A673 (cell line): ENCODE data around the gene PRKAG2. TPM values are rescaled to one million over a fixed set of nuclear protein-coding genes. Genes with fewer than 3 reads are reported as not detected.

Experiments used
- BruUV-seq: library from RNA; stranded (reverse); fragments of 400-500 nt; replicated peaks from 2 replicates; lab custom pipeline; 2021; lab: Mats Ljungman, UMichigan
- CTCF ChIA-PET: fragments of 300-600 bp; sonication (Branson Sonifier 250); formaldehyde crosslinking; loops from one replicate; lab custom pipeline; 2022; ENCODE audit warnings: antibody characterized with exemption; lab: Charles Lee
- POLR2A ChIA-PET: fragments of 300-600 bp; sonication (Branson Sonifier 250); formaldehyde crosslinking; loops from one replicate; lab custom pipeline; 2022; ENCODE audit warnings: antibody characterized with exemption; ENCODE audit not compliant: low non-redundant PET; lab: Charles Lee
- DNase-seq: peaks from one replicate; pipeline ENCODE4 v3.0.0-alpha.2; 2015; ENCODE audit warnings: low spot score
- H3K27ac ChIP-seq: fragments of 200-600 bp; sonication (generic); 2 replicates; pipeline ENCODE4 v1.5.1; 2016; ENCODE audit warnings: mixed run types, low read depth, mild to moderate bottlenecking, mixed read lengths, antibody characterized with exemption, low read length; ENCODE audit not compliant: poor library complexity, severe bottlenecking
- H3K27me3 ChIP-seq: fragments of 200-600 bp; sonication (generic); replicated peaks from 2 replicates; pipeline ENCODE4 v1.6.1; 2017; ENCODE audit warnings: mixed run types, low read depth, mild to moderate bottlenecking, mixed read lengths, antibody characterized with exemption, low read length; ENCODE audit not compliant: insufficient read depth, poor library complexity
- H3K36me3 ChIP-seq: fragments of 200-600 bp; sonication (generic); 2 replicates; pipeline ENCODE4 v1.6.1; 2016; ENCODE audit warnings: mixed run types, mild to moderate bottlenecking, mixed read lengths, antibody characterized with exemption, low read length; ENCODE audit not compliant: insufficient read depth, poor library complexity, severe bottlenecking
- H3K4me1 ChIP-seq: fragments of 200-600 bp; sonication (generic); 2 replicates; pipeline ENCODE4 v1.6.1; 2017; ENCODE audit warnings: mixed run types, mild to moderate bottlenecking, mixed read lengths, antibody characterized with exemption, low read length; ENCODE audit not compliant: insufficient read depth, poor library complexity, severe bottlenecking
- H3K4me3 ChIP-seq: fragments of 200-600 bp; sonication (generic); 2 replicates; pipeline ENCODE4 v1.5.1; 2016; ENCODE audit warnings: low read depth, mixed run types, mild to moderate bottlenecking, mixed read lengths, low read length; ENCODE audit not compliant: poor library complexity, severe bottlenecking
- H3K9me3 ChIP-seq: fragments of 200-600 bp; sonication (generic); 2 replicates; pipeline ENCODE4 v1.6.1; 2016; ENCODE audit warnings: mixed run types, low read depth, mild to moderate bottlenecking, mixed read lengths, antibody characterized with exemption, low read length; ENCODE audit not compliant: poor library complexity, severe bottlenecking
- EZH2 ChIP-seq: fragments of 200-600 bp; sonication (generic); IDR thresholded peaks from 2 replicates; pipeline ENCODE4 v1.6.1; 2017; ENCODE audit warnings: borderline replicate concordance, low read depth, mild to moderate bottlenecking, mixed read lengths, antibody characterized with exemption, low read length; ENCODE audit not compliant: poor library complexity, severe bottlenecking
- intact Hi-C: fragments of 100-400 bp; cut with micrococcal nuclease; formaldehyde crosslinking; loops from one replicate; pipeline ENCODE4 v1.10.0; 2022; ENCODE audit not compliant: unreplicated experiment
- total RNA-seq: library from RNA; stranded (reverse); gene quantifications from 2 replicates; pipeline ENCODE4 v1.2.3, GENCODE V29; 2021
- TF ChIP-seq, protein P1 (sequence below): fragments of 300-800, 200-600 bp; sonication (generic); conservative IDR thresholded peaks from 2 replicates; pipeline ENCODE4 v1.5.1; 2017; ENCODE audit warnings: low read depth, mild to moderate bottlenecking, antibody characterized with exemption, low read length, moderate library complexity, mixed read lengths

PRKAG2 gene
- total RNA-seq, 1 experiment from 2014 or later: 11.6 TPM

DNA sequence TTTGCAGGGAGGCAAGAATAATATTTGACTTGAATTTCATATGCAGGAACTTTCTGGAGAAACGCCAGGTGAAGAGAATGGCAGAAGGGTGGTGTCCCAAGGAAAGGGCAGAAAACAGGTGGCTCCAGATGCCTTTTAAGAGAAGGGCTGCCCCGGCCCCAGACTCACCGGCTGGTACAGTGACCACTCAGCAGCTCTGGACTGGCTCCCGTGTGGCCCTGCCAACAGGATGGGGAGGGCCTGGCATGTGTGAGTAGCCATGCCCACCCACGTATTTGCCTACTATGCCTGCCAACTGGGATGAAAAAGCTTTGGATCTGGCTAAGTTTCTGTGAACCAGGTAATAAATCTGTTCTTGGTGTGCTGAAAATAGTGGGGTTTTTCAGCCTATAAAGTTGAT is 159.5 kb downstream of the PRKAG2 start:
- Histone ChIP-seq H3K27me3 (no peaks in the 10 kb centered on the region), H3K4me1 (no peaks in the 10 kb centered on the region), H3K27ac (no peak overlapping the region), H3K9me3 (no peaks in the 10 kb centered on the region), H3K4me3 (no peak overlapping the region), H3K36me3 (no peaks in the 10 kb centered on the region)
- TF ChIP-seq, protein P1, sequence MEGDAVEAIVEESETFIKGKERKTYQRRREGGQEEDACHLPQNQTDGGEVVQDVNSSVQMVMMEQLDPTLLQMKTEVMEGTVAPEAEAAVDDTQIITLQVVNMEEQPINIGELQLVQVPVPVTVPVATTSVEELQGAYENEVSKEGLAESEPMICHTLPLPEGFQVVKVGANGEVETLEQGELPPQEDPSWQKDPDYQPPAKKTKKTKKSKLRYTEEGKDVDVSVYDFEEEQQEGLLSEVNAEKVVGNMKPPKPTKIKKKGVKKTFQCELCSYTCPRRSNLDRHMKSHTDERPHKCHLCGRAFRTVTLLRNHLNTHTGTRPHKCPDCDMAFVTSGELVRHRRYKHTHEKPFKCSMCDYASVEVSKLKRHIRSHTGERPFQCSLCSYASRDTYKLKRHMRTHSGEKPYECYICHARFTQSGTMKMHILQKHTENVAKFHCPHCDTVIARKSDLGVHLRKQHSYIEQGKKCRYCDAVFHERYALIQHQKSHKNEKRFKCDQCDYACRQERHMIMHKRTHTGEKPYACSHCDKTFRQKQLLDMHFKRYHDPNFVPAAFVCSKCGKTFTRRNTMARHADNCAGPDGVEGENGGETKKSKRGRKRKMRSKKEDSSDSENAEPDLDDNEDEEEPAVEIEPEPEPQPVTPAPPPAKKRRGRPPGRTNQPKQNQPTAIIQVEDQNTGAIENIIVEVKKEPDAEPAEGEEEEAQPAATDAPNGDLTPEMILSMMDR: no peak
- no peak for TF ChIP-seq EZH2
- DNase-seq: no peak
- BruUV-seq: no TSS peak
- intact Hi-C loops: no loop called here
- ChIA-PET CTCF (no interaction called here), POLR2A (no interaction called here)

DNA sequence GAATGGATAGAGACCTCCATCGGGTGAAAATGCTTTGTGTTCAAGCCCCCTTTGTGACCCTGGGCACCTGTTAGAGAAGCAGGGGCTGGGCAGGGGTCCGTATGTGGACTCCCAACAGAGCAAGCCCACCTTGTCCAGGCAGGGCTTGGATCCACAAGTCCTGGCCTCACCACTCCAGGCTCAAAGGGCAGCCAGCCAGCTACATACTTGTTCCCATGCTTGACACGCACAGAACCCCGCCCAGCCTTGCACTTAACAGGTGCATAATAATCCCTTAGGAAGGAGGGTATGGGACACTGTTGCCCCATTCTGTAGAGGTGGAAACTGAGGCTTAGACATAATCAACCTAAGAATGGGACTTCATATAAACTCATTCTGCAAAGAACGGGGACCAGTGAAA is 160.6 kb downstream of the PRKAG2 start:
- no peaks in the 10 kb centered on the region for H3K36me3 ChIP-seq
- no TSS peak for BruUV-seq
- no peaks in the 10 kb centered on the region for H3K9me3 ChIP-seq
- H3K4me3 ChIP-seq: no peak overlapping the region
- H3K4me1 ChIP-seq: no peaks in the 10 kb centered on the region
- intact Hi-C loops: no loop called here
- no peak for DNase-seq
- CTCF ChIA-PET: no interaction called here
- H3K27ac ChIP-seq: no peak overlapping the region
- POLR2A ChIA-PET: no interaction called here
- TF ChIP-seq, protein P1: no peak
- no peak for TF ChIP-seq EZH2
- H3K27me3 ChIP-seq: no peaks in the 10 kb centered on the region

DNA sequence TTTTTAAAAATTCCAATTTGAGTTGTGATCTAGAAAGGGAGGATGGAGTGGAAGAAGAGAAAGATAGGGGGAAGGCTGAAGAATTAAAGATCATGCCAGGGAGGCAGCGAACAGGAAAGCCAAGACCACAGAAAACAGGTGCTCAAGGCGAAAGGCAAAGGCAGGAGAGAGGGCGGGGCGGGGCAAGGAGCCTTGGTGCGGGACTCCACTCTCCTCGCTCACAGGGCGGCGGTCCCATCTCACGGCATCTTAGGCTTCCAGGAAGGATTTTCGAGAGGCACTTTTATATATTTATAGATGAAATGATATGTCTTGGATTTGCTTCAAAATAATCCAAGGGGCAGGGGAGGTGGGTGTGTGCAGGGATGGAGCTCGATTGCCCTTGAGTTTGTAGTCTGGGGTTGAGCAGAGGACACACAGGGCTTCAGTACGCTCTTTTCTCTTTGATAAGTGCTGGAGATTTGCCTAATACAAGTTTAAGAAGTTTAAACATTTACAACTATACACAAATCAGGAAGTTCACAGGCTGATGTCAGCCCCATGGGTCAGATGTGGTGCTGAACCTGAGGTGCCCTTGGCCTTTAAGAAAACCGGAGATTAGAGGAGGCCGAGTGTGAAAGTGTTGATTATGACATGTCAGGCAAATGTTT is 161.1 kb downstream of the PRKAG2 start:
- Histone ChIP-seq H3K36me3 (no peaks in the 10 kb centered on the region), H3K27me3 (no peaks in the 10 kb centered on the region), H3K27ac (no peak overlapping the region), H3K4me1 (no peaks in the 10 kb centered on the region), H3K9me3 (no peaks in the 10 kb centered on the region), H3K4me3 (no peak overlapping the region)
- no TSS peak for BruUV-seq
- intact Hi-C loops: no loop called here
- DNase-seq: no peak
- no peak for TF ChIP-seq EZH2
- TF ChIP-seq, protein P1: no peak
- POLR2A ChIA-PET: no interaction called here
- CTCF ChIA-PET: no interaction called here
